ENCODE measurements around the gene NME4.
A peak's percentile ranks its signal among the peaks of the same experiment; 100 is the strongest.
"Not testable (repeated sequence)": the region's sequence is repeated elsewhere in the genome, so short reads cannot be mapped to it uniquely, and the experiment has no call there.

NME4 gene

GRCh38 chr16:397135-397661 lies at the start of gene NME4:
TSS of gene NME4 (plus strand) at chr16:397199. CDS start at chr16:397223, 24 bp downstream.
- Histone ChIP-seq H3K4me3 (ENCODE audit: insufficient read length, low read depth) (peak within 1 kb of the TSS; percentile 63), H3K27me3 (ENCODE audit: insufficient read depth, insufficient read length) (no peaks in the 10 kb centered on the region), H3K9ac (ENCODE audit: insufficient read length, low read depth) (peak within 1 kb of the TSS; percentile 93), H3K4me1 (ENCODE audit: insufficient read depth, insufficient read length) (peaks cover 19% of the 10 kb centered on the region), H3K9me3 (ENCODE audit: insufficient read depth, low read length) (peaks cover 4% of the 10 kb centered on the region; the same call in 1 of the 2 replicates), H3K36me3 (ENCODE audit: insufficient read depth, insufficient read length, low read length) (peaks cover 29% of the 10 kb centered on the region)
- TF ChIP-seq ZNF274 (IDR thresholded peaks at IDR 0.05; ENCODE audit: low read depth, low read length), result no peak
- TF ChIP-seq YY1 (IDR thresholded peaks at IDR 0.05; ENCODE audit: insufficient read depth, insufficient read length), result no peak
- no peak for TF ChIP-seq SUZ12 (IDR thresholded peaks at IDR 0.05; ENCODE audit: extremely low read depth, insufficient read depth, insufficient read length)
- DNase-seq (ENCODE audit: low read depth, low spot score), result no peak

- TF ChIP-seq YY1 (IDR thresholded peaks at IDR 0.05; ENCODE audit: insufficient read depth, insufficient read length) (no peak), ZNF274 (IDR thresholded peaks at IDR 0.05; ENCODE audit: low read depth, low read length) (no peak), SUZ12 (IDR thresholded peaks at IDR 0.05; ENCODE audit: extremely low read depth, insufficient read depth, insufficient read length) (no peak)
- Histone ChIP-seq H3K4me3 (ENCODE audit: insufficient read length, low read depth) (no peak overlapping the region), H3K27me3 (ENCODE audit: insufficient read depth, insufficient read length) (no peaks in the 10 kb centered on the region), H3K9me3 (ENCODE audit: insufficient read depth, low read length) (peaks cover 7% of the 10 kb centered on the region; the same call in 1 of the 2 replicates), H3K9ac (ENCODE audit: insufficient read length, low read depth) (no peak overlapping the region), H3K4me1 (ENCODE audit: insufficient read depth, insufficient read length) (peaks cover 23% of the 10 kb centered on the region), H3K36me3 (ENCODE audit: insufficient read depth, insufficient read length, low read length) (peaks cover 73% of the 10 kb centered on the region)
- DNase-seq (ENCODE audit: low read depth, low spot score), result no peak
Observed at GRCh38 chr16:347203-347602, 49.8 kb upstream of the NME4 start.

DNA sequence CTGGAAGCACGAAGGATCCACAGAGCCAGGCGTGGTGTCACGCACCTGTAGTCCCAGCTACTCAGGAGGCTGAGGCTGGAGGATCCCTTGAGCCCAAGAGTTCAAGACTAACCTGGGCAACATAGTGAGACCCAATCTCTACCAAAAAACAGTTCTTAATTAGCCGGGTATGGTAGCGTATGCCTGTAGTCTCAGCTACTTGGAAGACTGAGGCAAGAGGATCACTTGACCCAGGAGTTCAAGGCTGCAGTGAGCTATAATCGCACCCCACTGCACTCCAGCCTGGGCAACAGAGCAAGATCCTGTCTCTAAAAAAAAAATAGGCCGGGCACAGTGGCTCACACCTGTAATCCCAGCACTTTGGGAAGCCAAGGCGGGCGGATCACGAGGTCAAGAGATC lies 48.5 kb upstream of the NME4 start:
- H3K9me3 ChIP-seq (ENCODE audit: insufficient read depth, low read length); H3K9ac ChIP-seq (ENCODE audit: insufficient read length, low read depth); DNase-seq (ENCODE audit: low read depth, low spot score); H3K27me3 ChIP-seq (ENCODE audit: insufficient read depth, insufficient read length); H3K4me3 ChIP-seq (ENCODE audit: insufficient read length, low read depth): not testable (repeated sequence)
- peaks cover 62% of the 10 kb centered on the region for H3K36me3 ChIP-seq (ENCODE audit: insufficient read depth, insufficient read length, low read length)
- H3K4me1 ChIP-seq (ENCODE audit: insufficient read depth, insufficient read length), result peaks cover 26% of the 10 kb centered on the region

- no peak overlapping the region for H3K9ac ChIP-seq (ENCODE audit: insufficient read length, low read depth)
- peaks cover 56% of the 10 kb centered on the region for H3K36me3 ChIP-seq (ENCODE audit: insufficient read depth, insufficient read length, low read length)
Observed at GRCh38 chr16:349211-349610, 47.8 kb upstream of the NME4 start.

GRCh38 chr16:350203-350602 lies 46.8 kb upstream of the NME4 start:
- Histone ChIP-seq H3K36me3 (ENCODE audit: insufficient read depth, insufficient read length, low read length) (peaks cover 47% of the 10 kb centered on the region), H3K9me3 (ENCODE audit: insufficient read depth, low read length) (no peaks in the 10 kb centered on the region), H3K9ac (ENCODE audit: insufficient read length, low read depth) (no peak overlapping the region), H3K4me1 (ENCODE audit: insufficient read depth, insufficient read length) (peaks cover 27% of the 10 kb centered on the region), H3K4me3 (ENCODE audit: insufficient read length, low read depth) (no peak overlapping the region), H3K27me3 (ENCODE audit: insufficient read depth, insufficient read length) (peaks cover 7% of the 10 kb centered on the region)
- no peak for DNase-seq (ENCODE audit: low read depth, low spot score)
- TF ChIP-seq YY1 (IDR thresholded peaks at IDR 0.05; ENCODE audit: insufficient read depth, insufficient read length) (no peak), SUZ12 (IDR thresholded peaks at IDR 0.05; ENCODE audit: extremely low read depth, insufficient read depth, insufficient read length) (no peak)

More at GRCh38 chr16:349211-349610, 47.8 kb upstream of the NME4 start:
- Histone ChIP-seq H3K4me3 (ENCODE audit: insufficient read length, low read depth) (no peak overlapping the region), H3K27me3 (ENCODE audit: insufficient read depth, insufficient read length) (peaks cover 4% of the 10 kb centered on the region), H3K9me3 (ENCODE audit: insufficient read depth, low read length) (no peaks in the 10 kb centered on the region), H3K4me1 (ENCODE audit: insufficient read depth, insufficient read length) (peaks cover 30% of the 10 kb centered on the region)
- TF ChIP-seq ZNF274 (IDR thresholded peaks at IDR 0.05; ENCODE audit: low read depth, low read length), result no peak
- TF ChIP-seq YY1 (IDR thresholded peaks at IDR 0.05; ENCODE audit: insufficient read depth, insufficient read length), result no peak
- TF ChIP-seq SUZ12 (IDR thresholded peaks at IDR 0.05; ENCODE audit: extremely low read depth, insufficient read depth, insufficient read length), result no peak
- no peak for DNase-seq (ENCODE audit: low read depth, low spot score)

- peak overlapping the region; percentile 86 for H3K9ac ChIP-seq (ENCODE audit: insufficient read length, low read depth)
- no peaks in the 10 kb centered on the region for H3K9me3 ChIP-seq (ENCODE audit: insufficient read depth, low read length)
- DNase-seq (ENCODE audit: low read depth, low spot score), result no peak
- H3K27me3 ChIP-seq (ENCODE audit: insufficient read depth, insufficient read length), result peaks cover 7% of the 10 kb centered on the region
- H3K36me3 ChIP-seq (ENCODE audit: insufficient read depth, insufficient read length, low read length), result peaks cover 32% of the 10 kb centered on the region
- peak overlapping the region; percentile 74 for H3K4me3 ChIP-seq (ENCODE audit: insufficient read length, low read depth)
- TF ChIP-seq ZNF274 (IDR thresholded peaks at IDR 0.05; ENCODE audit: low read depth, low read length) (no peak), SUZ12 (IDR thresholded peaks at IDR 0.05; ENCODE audit: extremely low read depth, insufficient read depth, insufficient read length) (no peak), YY1 (IDR thresholded peaks at IDR 0.05; ENCODE audit: insufficient read depth, insufficient read length) (no peak)
- H3K4me1 ChIP-seq (ENCODE audit: insufficient read depth, insufficient read length), result peaks cover 16% of the 10 kb centered on the region
Observed at GRCh38 chr16:351804-352520, 45.0 kb upstream of the NME4 start.

DNA sequence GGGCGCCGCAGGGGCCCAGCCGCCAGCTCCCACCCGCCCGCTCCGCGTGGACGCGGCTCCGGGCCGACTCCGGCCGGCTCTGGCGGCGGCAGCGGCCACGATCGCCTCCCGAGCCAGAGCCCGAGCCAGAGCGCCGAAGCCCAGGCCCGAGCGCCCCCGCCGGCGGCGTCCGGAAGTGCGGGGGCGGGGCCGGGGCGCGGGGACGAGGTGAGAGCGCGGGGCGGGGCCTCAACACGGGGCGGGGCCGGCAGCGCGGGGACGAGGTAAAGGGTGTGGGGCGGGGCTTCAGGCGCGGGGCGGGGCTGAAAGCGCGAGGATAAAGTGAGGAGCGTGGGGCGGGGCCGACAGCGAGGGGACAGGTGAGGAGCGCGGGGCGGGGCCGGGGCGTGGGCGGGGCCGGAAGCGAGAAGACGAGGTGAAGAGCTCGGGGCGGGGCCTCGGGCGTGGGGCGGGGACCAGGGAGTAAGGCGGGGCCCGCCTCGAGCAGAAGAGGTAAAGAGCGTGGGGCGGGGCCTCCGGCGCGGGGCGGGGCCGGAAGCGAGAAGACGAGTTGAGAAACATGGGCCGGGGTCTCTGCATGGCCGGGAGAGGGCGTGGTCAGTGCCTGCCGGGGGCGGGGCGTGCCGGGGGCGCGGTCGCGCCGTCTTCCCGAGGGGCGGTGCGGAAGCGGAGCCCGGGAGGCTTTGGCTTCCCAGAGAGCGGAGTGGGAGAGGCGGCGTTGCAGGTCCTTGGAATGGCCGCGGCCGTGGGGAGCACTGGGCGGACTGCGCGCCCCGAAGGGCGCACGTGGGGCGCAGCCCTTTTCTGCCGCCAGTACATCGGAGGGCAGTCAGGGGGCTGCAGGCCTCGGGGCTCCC lies 44.2 kb upstream of the NME4 start, which contains the start of gene AXIN1:
TSS of gene AXIN1 (minus strand) at position 177 of the 857 bp plus-strand sequence. CDS start 5,698 bp downstream, outside the sequence.
- peak; percentile 97 for DNase-seq (ENCODE audit: low read depth, low spot score)
- Histone ChIP-seq H3K4me1 (ENCODE audit: insufficient read depth, insufficient read length) (peaks cover 11% of the 10 kb centered on the region), H3K27me3 (ENCODE audit: insufficient read depth, insufficient read length) (peaks cover 7% of the 10 kb centered on the region), H3K9me3 (ENCODE audit: insufficient read depth, low read length) (no peaks in the 10 kb centered on the region), H3K36me3 (ENCODE audit: insufficient read depth, insufficient read length, low read length) (peaks cover 25% of the 10 kb centered on the region), H3K9ac (ENCODE audit: insufficient read length, low read depth) (peak within 1 kb of the TSS; percentile 86), H3K4me3 (ENCODE audit: insufficient read length, low read depth) (peak within 1 kb of the TSS; percentile 74)
- TF ChIP-seq SUZ12 (IDR thresholded peaks at IDR 0.05; ENCODE audit: extremely low read depth, insufficient read depth, insufficient read length) (no peak), ZNF274 (IDR thresholded peaks at IDR 0.05; ENCODE audit: low read depth, low read length) (no peak)
